MM.1S (cell line): ENCODE data around the gene CTNNA2.

Experiments used
- DNase-seq: peaks from one replicate; pipeline ENCODE4 v3.0.0-alpha.2; 2015
- H2AFZ ChIP-seq: fragments of 300-600 bp; sonication (generic); 2 replicates; pipeline ENCODE4 v1.6.0; 2016; ENCODE audit warnings: antibody characterized with exemption, low read length
- H3F3A ChIP-seq: fragments of 300-600 bp; sonication (generic); 2 replicates; pipeline ENCODE4 v1.6.1; 2016; ENCODE audit warnings: mild to moderate bottlenecking, antibody characterized with exemption, low read length, moderate library complexity, mixed read lengths; ENCODE audit not compliant: insufficient read depth
- H3K27ac ChIP-seq: fragments of 300-600 bp; sonication (generic); 2 replicates; pipeline ENCODE4 v1.5.1; 2016; ENCODE audit warnings: mild to moderate bottlenecking, low read length
- H3K27me3 ChIP-seq: fragments of 300-600 bp; sonication (generic); replicated peaks from 2 replicates; pipeline ENCODE4 v1.6.0; 2016; ENCODE audit warnings: low read length; ENCODE audit not compliant: insufficient read depth
- H3K36me3 ChIP-seq: fragments of 300-600 bp; sonication (generic); replicated peaks from 2 replicates; pipeline ENCODE4 v1.6.1; 2016; ENCODE audit warnings: mild to moderate bottlenecking, low read length, mixed read lengths; ENCODE audit not compliant: insufficient read depth
- H3K4me1 ChIP-seq: fragments of 300-600 bp; sonication (generic); 2 replicates; pipeline ENCODE4 v1.6.1; 2016; ENCODE audit warnings: low read length, mixed read lengths
- H3K4me2 ChIP-seq: fragments of 300-600 bp; sonication (generic); 2 replicates; pipeline ENCODE4 v1.6.0; 2016; ENCODE audit warnings: low read depth, low read length
- H3K4me3 ChIP-seq: fragments of 300-600 bp; sonication (generic); 2 replicates; pipeline ENCODE4 v1.5.1; 2016; ENCODE audit warnings: low read length, mixed read lengths
- H3K79me2 ChIP-seq: fragments of 300-600 bp; sonication (generic); 2 replicates; pipeline ENCODE4 v1.6.1; 2016; ENCODE audit warnings: mixed run types, low read length, mixed read lengths
- H3K9ac ChIP-seq: fragments of 300-600 bp; sonication (generic); 2 replicates; pipeline ENCODE4 v1.6.1; 2016; ENCODE audit warnings: low read length, mixed read lengths
- H3K9me2 ChIP-seq: fragments of 300-600 bp; sonication (generic); replicated peaks from 2 replicates; pipeline ENCODE4 v1.6.1; 2016; ENCODE audit warnings: mild to moderate bottlenecking, low read length, mixed read lengths; ENCODE audit not compliant: insufficient read depth
- H3K9me3 ChIP-seq: fragments of 300-600 bp; sonication (generic); replicated peaks from 2 replicates; pipeline ENCODE4 v1.6.1; 2016; ENCODE audit warnings: mild to moderate bottlenecking, low read length, mixed read lengths; ENCODE audit not compliant: insufficient read depth
- H4K20me1 ChIP-seq: fragments of 300-600 bp; sonication (generic); 2 replicates; pipeline ENCODE4 v1.6.1; 2016; ENCODE audit warnings: mild to moderate bottlenecking, low read length, moderate library complexity, mixed read lengths; ENCODE audit not compliant: insufficient read depth
- CTCF ChIP-seq: fragments of 300-600 bp; sonication (generic); IDR thresholded peaks from 2 replicates; pipeline ENCODE4 v1.5.1; 2016; ENCODE audit warnings: antibody characterized with exemption, low read length, mixed read lengths
- EZH2 ChIP-seq: fragments of 300-600 bp; sonication (generic); optimal IDR thresholded peaks from 2 replicates; pipeline ENCODE3; 2017; ENCODE audit warnings: low read depth, mild to moderate bottlenecking, antibody characterized with exemption, low read length, mixed read lengths
- EZH2phosphoT487 ChIP-seq: fragments of 300-600 bp; sonication (generic); IDR thresholded peaks from 2 replicates; pipeline ENCODE4 v1.6.1; 2018; ENCODE audit warnings: antibody characterized with exemption, low read length

The CTNNA2 gene

GRCh38 chr2:79630060-79630459 is 117.2 kb downstream of the CTNNA2 start:
- no peaks in the 10 kb centered on the region for H3K79me2 ChIP-seq
- no peak overlapping the region for H3K9ac ChIP-seq
- H3K4me3 ChIP-seq: no peak overlapping the region
- no peak overlapping the region for H3K27ac ChIP-seq
- H4K20me1 ChIP-seq: no peaks in the 10 kb centered on the region
- no peaks in the 10 kb centered on the region for H3K9me2 ChIP-seq
- TF ChIP-seq CTCF (no peak), EZH2phosphoT487 (no peak), EZH2 (no peak)
- H2AFZ ChIP-seq: no peak overlapping the region
- no peaks in the 10 kb centered on the region for H3K4me1 ChIP-seq
- DNase-seq: no peak
- H3K27me3 ChIP-seq: no peaks in the 10 kb centered on the region
- no peaks in the 10 kb centered on the region for H3K36me3 ChIP-seq
- H3K9me3 ChIP-seq: no peaks in the 10 kb centered on the region
- no peak overlapping the region for H3K4me2 ChIP-seq
- no peaks in the 10 kb centered on the region for H3F3A ChIP-seq

- H2AFZ ChIP-seq: no peak overlapping the region
- no peaks in the 10 kb centered on the region for H3K9me2 ChIP-seq
- no peak overlapping the region for H3K4me3 ChIP-seq
- no peak overlapping the region for H3K9ac ChIP-seq
- H3K27me3 ChIP-seq: no peaks in the 10 kb centered on the region
- no peak overlapping the region for H3K27ac ChIP-seq
- H4K20me1 ChIP-seq: no peaks in the 10 kb centered on the region
- DNase-seq: no peak
- no peaks in the 10 kb centered on the region for H3F3A ChIP-seq
- no peaks in the 10 kb centered on the region for H3K79me2 ChIP-seq
- no peak overlapping the region for H3K4me2 ChIP-seq
- H3K4me1 ChIP-seq: no peaks in the 10 kb centered on the region
- no peak for TF ChIP-seq CTCF
- no peak for TF ChIP-seq EZH2phosphoT487
- TF ChIP-seq EZH2: no peak
- H3K36me3 ChIP-seq: no peaks in the 10 kb centered on the region
- no peaks in the 10 kb centered on the region for H3K9me3 ChIP-seq
These were observed 118.2 kb downstream of the CTNNA2 start for GRCh38 chr2:79630972-79631557.

- Histone ChIP-seq H4K20me1 (no peaks in the 10 kb centered on the region), H3K4me2 (no peak overlapping the region), H3K36me3 (no peaks in the 10 kb centered on the region), H3F3A (no peaks in the 10 kb centered on the region), H3K9ac (no peak overlapping the region), H3K9me3 (no peaks in the 10 kb centered on the region), H3K4me3 (no peak overlapping the region), H3K4me1 (no peaks in the 10 kb centered on the region), H2AFZ (no peak overlapping the region), H3K9me2 (no peaks in the 10 kb centered on the region), H3K79me2 (no peaks in the 10 kb centered on the region), H3K27ac (no peak overlapping the region), H3K27me3 (no peaks in the 10 kb centered on the region)
- no peak for DNase-seq
- TF ChIP-seq EZH2 (no peak), CTCF (no peak), EZH2phosphoT487 (no peak)
These were observed 125.6 kb downstream of the CTNNA2 start for GRCh38 chr2:79638410-79638809.
